ENCODE measurements around the gene RADX.

GRCh38 chrX:106626789-106627188 lies 15.0 kb downstream of the RADX start:
- TF ChIP-seq CTCF (IDR thresholded peaks at IDR 0.05) (no peak), POLR2A (IDR thresholded peaks at IDR 0.05) (no peak), POLR2AphosphoS5 (IDR thresholded peaks at IDR 0.05) (no peak)

Measured in suprapubic skin (tissue), 4 donors.